ENCODE results near the gene PPM1F.

The PPM1F gene

GRCh38 chr22:21938906-21939305 is 13.7 kb downstream of the PPM1F start:
- no peak for DNase-seq

DNA sequence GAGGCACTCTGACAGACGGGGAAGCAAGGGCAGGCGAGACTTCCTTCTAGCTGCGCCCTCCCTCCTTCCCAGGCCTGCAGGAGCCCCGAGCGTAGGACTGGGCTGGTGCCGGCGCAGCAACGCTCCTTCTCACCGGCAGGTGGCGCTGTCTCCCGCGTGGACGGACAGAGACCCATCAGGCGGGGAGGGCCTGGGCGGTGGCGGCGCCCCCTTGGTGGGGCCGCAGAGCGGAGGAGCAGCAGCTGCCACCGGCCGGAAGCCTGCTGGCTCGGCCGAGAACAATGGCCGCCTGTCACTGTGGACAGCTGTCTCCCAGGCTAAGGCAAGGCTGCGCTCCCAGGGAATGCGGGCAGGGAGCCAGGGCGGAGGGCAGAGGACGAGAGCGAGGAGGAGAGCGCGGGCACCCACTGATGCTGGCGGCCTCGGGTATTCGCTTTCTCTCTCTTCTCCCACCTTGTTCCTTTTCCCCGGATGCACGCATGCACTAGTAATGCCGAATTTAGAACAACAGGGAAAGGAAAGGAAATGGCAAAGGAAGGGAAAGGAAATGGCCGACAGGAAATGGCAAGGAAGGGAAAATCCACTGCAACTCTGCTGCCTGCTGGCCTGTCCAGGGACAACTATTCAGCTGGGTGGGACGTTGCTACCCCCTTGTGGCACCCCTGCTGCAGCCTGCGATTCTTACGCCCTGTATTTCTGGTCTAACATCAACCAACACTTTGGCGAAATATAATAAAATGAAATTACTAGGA is 14.4 kb downstream of the PPM1F start:
- peak; percentile 83 for DNase-seq

- no peak for DNase-seq
Observed at GRCh38 chr22:21937821-21938070, 14.9 kb downstream of the PPM1F start.

GRCh38 chr22:21937041-21937820 is 15.4 kb downstream of the PPM1F start:
- no peak for DNase-seq

DNA sequence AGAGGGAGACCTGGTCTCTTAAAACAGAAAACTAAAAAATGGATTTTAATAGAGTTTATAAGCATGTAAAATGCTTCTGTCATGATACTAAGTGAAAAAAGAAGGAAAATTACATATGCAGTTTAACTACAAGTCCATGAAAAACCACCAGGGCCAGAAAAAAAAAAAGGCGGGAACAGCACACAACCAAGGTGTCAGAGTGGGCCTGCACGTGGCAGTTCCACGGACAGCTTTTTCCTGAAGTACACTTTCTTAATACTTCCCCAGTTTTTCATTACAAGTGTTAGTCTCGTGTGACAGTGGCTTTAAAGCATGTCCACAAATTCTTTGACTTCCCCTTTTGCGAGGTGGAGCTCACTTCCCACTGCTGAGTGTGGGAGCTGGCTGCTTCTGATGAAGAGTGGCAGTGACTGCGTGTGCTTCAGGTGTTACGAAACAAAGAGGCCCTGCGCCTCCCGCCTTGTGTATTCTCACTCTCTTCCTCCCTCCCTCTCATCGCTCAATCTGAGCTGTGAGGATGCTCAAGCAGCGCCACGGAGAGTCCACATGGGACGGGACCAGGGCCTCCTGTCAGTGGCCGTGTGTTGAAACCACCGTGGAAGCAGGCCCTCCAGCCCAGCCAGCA is 16.4 kb downstream of the PPM1F start:
- DNase-seq, result no peak

GRCh38 chr22:21933910-21934309 is 18.7 kb downstream of the PPM1F start:
- no peak for DNase-seq

DNA sequence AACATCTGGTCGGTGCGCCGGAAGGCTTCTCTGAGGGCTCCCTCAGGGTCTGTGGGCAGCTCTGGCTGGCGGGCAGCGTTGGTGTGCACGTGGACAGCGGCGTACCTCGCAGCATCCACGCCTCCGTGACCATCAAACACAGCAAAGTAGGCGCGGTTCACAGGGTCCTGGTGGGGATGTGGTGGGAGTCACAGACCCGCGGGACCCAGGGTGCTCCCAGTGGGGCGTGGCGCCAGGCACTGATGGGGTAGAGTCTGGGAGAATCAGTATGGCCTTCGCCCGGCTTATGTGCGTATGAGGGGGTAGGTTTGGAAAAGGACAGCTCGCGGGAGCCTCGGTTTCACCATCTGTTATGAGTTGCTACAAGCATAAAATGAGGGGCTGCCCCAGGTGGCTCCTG is 19.2 kb downstream of the PPM1F start:
- DNase-seq, result no peak

DNA sequence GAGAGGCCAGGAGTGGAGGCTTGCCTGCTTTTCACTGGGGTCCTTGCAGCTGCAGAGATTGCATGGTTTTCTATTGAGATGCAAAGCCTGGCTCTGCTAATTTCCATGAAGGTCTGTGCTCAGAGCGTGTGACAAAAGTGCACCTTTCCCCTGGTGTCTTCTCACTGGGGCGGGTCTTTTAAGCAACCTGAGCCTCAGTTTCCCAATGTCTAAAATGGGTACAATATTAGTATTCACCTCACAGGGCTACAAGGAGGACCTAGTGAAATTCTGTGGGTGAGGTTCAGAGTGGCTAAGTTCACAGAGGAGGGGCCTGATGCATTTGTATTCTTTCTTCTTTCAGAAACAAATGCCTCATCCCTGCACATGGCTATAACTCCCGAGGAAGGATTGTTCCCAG is 20.3 kb downstream of the PPM1F start:
- DNase-seq, result no peak

DNA sequence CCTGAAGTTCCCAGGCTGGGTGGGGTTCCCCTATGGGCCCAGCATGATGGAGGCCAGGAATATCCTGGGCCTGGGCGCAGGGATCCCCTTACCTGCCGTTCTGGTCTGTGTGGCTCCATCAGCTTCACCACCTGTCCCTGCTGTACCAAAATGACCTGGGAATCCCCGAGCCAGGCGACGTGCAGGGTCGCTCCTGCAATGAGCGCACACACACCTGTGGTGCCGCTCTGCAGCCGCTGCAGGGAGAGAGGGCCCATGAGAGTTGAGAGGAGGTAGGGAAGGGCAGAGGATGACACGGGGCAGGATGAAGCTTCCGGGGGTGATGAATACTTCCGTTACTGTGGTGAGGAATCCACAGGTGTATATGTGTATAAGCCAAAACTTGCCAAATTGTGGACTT is 21.6 kb downstream of the PPM1F start:
- DNase-seq, result no peak

DNA sequence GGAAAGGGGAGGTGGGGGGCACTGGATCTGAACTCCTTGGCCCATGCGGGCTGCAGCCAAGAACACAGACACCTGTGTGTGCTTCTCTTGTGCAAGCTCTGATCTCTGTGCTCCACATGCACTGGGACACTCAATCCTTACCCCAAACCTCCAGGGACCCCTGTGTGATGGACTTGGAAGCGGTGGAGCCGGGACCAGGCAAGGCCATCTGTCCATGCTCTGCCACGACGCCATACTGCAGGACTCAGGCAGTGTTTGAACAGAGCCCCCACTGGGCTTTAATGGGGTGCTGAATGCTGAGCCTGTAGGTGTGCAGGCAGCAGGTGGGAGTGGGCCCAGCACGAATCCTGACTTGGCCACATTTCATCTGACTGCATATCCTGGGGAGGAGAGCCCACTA is 23.4 kb downstream of the PPM1F start:
- DNase-seq, result peak; percentile 44

GRCh38 chr22:21928048-21928447 is 24.6 kb downstream of the PPM1F start:
- no peak for DNase-seq

- peak; percentile 49 for DNase-seq
Observed at GRCh38 chr22:21927174-21927823, 25.3 kb downstream of the PPM1F start.

DNA sequence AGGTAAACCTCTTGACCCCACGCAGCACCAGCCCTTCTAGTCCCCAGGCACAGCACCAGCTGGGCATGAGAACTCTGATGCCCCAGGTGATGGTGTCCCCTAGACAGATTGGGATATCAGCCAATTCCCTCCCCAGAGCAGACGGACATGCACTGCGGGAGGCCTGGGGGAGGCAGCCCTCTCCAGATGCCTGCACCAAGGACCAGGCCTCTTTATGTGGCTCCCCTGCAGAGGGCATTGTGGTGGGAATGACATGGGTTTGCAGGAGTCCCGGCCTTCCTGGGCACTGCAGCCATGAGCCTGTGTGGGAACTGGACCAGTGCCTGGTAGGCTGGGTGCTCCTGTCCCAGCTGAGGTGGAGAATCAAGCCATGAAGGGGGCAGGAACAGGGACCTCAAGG is 25.9 kb downstream of the PPM1F start:
- peak; percentile 59 for DNase-seq

DNA sequence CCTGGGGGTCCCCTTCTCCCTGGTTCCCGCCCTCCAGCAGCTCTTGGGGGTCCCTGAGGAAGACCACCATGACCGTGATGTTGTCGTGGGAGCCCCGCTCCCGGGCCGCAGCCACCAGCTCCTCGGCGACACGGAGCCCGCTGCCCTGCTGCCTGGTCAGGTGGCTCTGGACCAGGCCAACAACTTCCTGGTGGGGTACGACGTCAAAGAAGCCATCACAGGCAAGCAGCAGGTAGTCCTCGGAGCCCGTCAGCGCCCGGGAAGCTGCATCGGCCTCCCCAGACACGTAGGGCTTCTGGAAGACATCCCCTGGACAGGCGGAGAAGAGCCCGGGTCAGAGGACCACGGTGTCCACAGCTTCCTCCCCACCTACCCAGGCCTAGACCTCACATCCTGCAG is 29.5 kb downstream of the PPM1F start:
- DNase-seq, result no peak

DNA sequence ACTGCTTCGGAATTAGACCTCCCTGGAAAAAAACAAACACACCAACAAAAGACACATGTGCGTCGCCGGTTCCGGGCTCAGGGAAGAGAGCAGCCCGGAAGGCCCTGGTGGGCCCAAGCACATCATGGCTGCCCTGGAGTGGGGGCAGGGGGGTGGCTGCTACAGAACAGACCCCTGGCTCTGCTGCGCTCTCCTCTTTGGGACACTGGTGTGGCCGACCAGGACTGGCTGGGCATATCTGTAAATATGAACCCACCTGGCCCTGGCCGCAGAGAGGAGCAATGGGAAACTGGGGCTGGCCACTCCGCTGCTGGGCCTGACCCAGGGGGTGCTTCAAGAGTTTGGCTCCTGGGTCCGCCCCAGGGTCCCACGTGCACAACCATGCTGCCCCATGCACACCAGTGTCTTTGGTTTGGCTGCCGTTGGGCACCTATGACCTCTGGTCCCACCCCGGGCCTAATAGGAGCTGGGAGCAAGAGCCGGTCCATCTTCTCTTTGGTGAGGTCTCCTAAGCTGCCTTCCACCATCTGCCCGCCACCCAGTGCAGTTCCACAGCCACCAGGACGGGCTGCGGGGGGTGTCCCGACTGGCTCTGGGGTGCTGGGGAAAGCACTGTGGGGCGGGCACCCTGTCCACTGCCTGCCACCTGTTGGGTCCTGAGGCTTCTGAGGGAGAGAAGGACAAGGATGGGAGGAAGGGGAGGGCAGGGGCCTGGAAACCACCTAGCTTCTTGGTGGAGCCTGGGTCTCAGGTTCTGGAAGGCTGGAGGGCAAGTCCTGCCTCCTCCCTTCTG is 30.1 kb downstream of the PPM1F start:
- DNase-seq, result no peak

DNA sequence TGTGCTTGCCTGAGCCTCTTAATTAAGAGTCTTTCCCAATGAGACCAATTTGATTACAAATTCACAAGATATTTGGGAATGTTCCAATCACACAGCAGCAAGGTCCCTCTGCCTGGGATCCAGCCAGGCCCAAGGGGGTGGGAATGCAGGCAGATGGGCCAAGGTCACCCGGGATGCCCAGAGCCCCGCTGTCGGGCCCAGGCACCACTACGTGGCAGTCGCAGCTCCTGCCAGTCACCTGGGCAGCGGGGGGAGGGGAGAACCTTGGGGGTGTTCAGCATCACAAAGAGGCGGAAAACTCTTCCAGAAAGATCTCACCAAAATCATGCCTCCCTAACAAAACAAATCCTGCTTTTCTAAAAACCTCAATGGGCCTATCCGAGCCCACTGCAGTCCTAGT is 30.9 kb downstream of the PPM1F start:
- DNase-seq, result no peak

- DNase-seq, result no peak
Observed at GRCh38 chr22:21921184-21921721, 31.4 kb downstream of the PPM1F start.

- no peak for DNase-seq
Observed at GRCh38 chr22:21920341-21921183, 32.1 kb downstream of the PPM1F start.

DNA sequence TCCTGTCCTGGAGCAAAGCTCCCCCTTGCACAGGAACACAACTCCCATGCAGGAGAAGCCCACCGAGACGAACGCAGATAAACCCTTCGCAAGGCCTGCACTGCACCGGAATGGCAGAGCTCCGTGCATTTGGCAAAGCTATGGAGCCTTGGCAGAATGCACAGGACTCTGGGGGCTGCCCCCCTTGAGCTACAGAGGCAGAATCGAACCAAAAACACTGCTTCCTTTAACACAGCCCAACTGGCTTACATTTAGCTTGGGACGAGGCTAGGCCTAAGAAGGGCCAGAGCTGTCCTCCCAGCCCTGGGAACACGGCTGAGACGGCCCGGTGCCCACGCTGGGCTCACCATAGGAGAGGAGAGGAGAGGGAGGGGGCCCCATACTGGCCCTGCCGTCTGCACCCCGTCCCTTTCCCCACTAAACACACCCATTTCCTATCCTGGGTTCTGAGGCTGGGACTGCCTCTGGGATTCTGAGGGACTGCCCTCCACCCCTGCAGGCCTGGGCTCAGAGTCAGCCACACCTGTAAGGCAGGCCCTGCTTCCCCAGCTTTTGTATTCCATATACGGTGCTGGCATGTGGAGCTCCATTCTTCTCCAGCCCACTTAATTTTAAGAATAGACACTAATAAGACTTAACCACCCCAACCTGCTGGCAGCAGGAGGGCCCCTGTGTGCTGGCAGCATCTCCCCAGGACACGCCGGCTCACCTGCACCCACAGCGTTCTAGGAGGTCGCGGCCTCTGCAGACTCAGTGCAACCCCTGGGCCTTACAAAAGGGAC is 32.9 kb downstream of the PPM1F start:
- no peak for DNase-seq

GRCh38 chr22:21918466-21919185 is 34.0 kb downstream of the PPM1F start:
- no peak for DNase-seq

Data from NCI-H2171 (cell line).